CD4-positive, alpha-beta memory T cell (primary cell): ENCODE measurements around the gene OSCAR. TPM values are rescaled to one million over a fixed set of nuclear protein-coding genes. Genes with fewer than 3 reads are reported as not detected.
A peak's percentile ranks its signal among the peaks of the same experiment; 100 is the strongest.
"Not testable (repeated sequence)": the region's sequence is repeated elsewhere in the genome, so short reads cannot be mapped to it uniquely, and the experiment has no call there.

Experiments
- CTCF ChIA-PET: fragments of 350-600 bp; sonication (Branson Sonifier 250); formaldehyde crosslinking; loops from one replicate; lab custom pipeline; 2021; ENCODE audit warnings: inconsistent platforms; ENCODE audit not compliant: partially characterized antibody; lab: Charles Lee
- POLR2A ChIA-PET: fragments of 350-600 bp; sonication (Branson Sonifier 250); formaldehyde crosslinking; loops from one replicate; lab custom pipeline; 2021; ENCODE audit not compliant: partially characterized antibody; lab: Charles Lee
- DNase-seq, 5 donors: peaks; one replicate each; pipeline versions ENCODE4 v3.0.0 to v3.0.0-alpha.2; 2020 to 2022; ENCODE audit warnings: mixed read lengths in 1 of 5
- H3K27ac ChIP-seq: one replicate; pipeline ENCODE4 v1.7.0; 2013; ENCODE audit warnings: low read depth, low read length
- H3K27me3 ChIP-seq: 2 replicates; pipeline ENCODE4 v1.7.0; 2013; ENCODE audit warnings: mild to moderate bottlenecking, low read length, moderate library complexity; ENCODE audit not compliant: insufficient read depth
- H3K36me3 ChIP-seq: 2 replicates; pipeline ENCODE4 v1.7.0; 2013; ENCODE audit warnings: mild to moderate bottlenecking, low read length, moderate library complexity; ENCODE audit not compliant: insufficient read depth
- H3K4me1 ChIP-seq: 2 replicates; pipeline ENCODE4 v1.7.0; 2013; ENCODE audit warnings: mild to moderate bottlenecking, low read length, moderate library complexity; ENCODE audit not compliant: insufficient read depth
- H3K4me3 ChIP-seq, 2 donors: one replicate each; pipeline ENCODE4 v1.7.0; 2013; ENCODE audit warnings: low read length in 2 of 2, mild to moderate bottlenecking in 1 of 2
- H3K9me3 ChIP-seq, 2 donors: one replicate each; pipeline ENCODE4 v1.7.0; 2013; ENCODE audit warnings: low read length in 2 of 2, control low read depth in 1 of 2; ENCODE audit not compliant: control insufficient read depth in 1 of 2
- H3K27ac Mint-ChIP-seq, 7 donors: one replicate each; pipeline ENCODE4 v1.8.0; 2020 to 2021; ENCODE audit warnings: mixed read lengths in 7 of 7, mild to moderate bottlenecking in 6 of 7, inconsistent platforms in 3 of 7, moderate library complexity in 3 of 7
- H3K27me3 Mint-ChIP-seq, 2 donors: one replicate each; pipeline ENCODE4 v1.8.0; 2020 to 2021; ENCODE audit warnings: mixed read lengths in 2 of 2
- H3K36me3 Mint-ChIP-seq, 2 donors: one replicate each; pipeline ENCODE4 v1.8.0; 2020 to 2021; ENCODE audit warnings: mixed read lengths in 2 of 2, inconsistent platforms in 1 of 2, mild to moderate bottlenecking in 1 of 2
- H3K4me1 Mint-ChIP-seq, 4 donors: one replicate each; pipeline ENCODE4 v1.8.0; 2020 to 2021; ENCODE audit warnings: mixed read lengths in 4 of 4, mild to moderate bottlenecking in 1 of 4
- H3K4me3 Mint-ChIP-seq, 8 donors: one replicate each; pipeline ENCODE4 v1.8.0; 2020 to 2021; ENCODE audit warnings: mixed read lengths in 8 of 8, mild to moderate bottlenecking in 7 of 8, moderate library complexity in 6 of 8, inconsistent platforms in 3 of 8
- H3K9me3 Mint-ChIP-seq, 8 donors: one replicate each; pipeline ENCODE4 v1.8.0; 2020 to 2021; ENCODE audit warnings: mixed read lengths in 8 of 8, mild to moderate bottlenecking in 5 of 8, inconsistent platforms in 3 of 8, moderate library complexity in 1 of 8
- intact Hi-C: fragments of 100-400 bp; cut with micrococcal nuclease; formaldehyde crosslinking; loops from one replicate; pipeline ENCODE4 v1.15.1; 2023
- polyA plus RNA-seq, 2 donors: library from polyadenylated mRNA; unstranded; fragments of 300-500 nt; fragmentation: Illumina TruSeq; gene quantifications; one replicate each; pipeline ENCODE4 v1.2.3, GENCODE V29; 2021
- total RNA-seq, 2 experiments: library from RNA; stranded (reverse); gene quantifications; one replicate each; pipeline ENCODE4 v1.2.3, GENCODE V29; 2021

Gene OSCAR
- total and polyA plus RNA-seq, 4 experiments from 2014 or later, result 0.23 to 1.1 (median 0.64) TPM; not detected in 1

DNA sequence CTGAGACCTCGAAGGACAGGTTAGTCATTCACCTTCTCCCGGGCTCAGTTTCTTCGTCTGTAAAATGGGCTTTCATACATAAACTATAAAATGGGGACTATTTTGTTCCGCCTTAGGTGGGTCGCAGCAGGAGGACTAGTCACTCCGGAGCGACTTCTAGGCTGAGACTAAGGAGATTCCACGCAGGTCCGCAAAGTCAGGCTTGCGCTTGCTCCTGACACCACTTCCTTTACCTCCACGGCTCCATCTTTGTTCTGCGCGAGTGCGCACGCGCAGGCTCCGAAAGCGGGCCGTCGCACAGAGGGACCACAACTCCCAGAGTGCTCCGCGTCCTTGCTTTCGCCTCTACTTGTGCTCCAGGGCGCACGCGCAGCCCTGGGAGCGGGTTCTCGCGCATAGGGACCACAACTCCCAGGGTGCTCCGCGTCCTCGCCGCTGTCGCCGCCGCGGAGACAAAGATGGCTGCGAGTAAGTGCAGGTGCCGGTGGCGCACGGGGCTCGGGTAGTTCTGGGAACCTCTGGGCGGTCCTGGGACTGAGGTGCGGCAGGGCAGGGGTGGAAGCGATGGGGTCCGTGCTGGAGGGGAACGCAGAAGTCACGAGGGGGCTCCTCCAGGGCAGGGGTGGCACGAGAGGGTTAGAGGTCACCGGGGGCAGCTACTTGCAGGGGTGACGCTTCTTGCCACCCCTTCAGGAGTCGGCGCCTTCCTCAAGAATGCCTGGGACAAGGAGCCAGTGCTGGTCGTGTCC, 2.0 kb upstream of the OSCAR start, which contains the start of gene NDUFA3:
Gene NDUFA3, plus strand, starts transcription at position 435 of the 749 bp plus-strand sequence. Its CDS starts 24 bp downstream, at position 459.
- intact Hi-C loops, result loop anchor here (1.0 to 10.0 kb wide), 5 partner anchors 13 to 1552 kb away; partner anchors contain the start of genes CNOT3, LENG1, PRPF31 and TFPT
- Mint-ChIP-seq H3K27me3 (no peaks in the 10 kb centered on the region), H3K4me3 (peak within 1 kb of the TSS; percentile 95 to 100 (median 97)), H3K36me3 (peaks cover 11 to 29% of the 10 kb centered on the region in 2 donors), H3K27ac (peak within 1 kb of the TSS; percentile 81 to 98 (median 96)), H3K4me1 (peaks cover 14 to 29% (median 19%) of the 10 kb centered on the region in 4 donors), H3K9me3 (no peaks in the 10 kb centered on the region)
- H3K4me1 ChIP-seq, result peaks cover 17% of the 10 kb centered on the region
- no peaks in the 10 kb centered on the region for H3K27me3 ChIP-seq
- peak within 1 kb of the TSS; percentile 65 for H3K27ac ChIP-seq
- peak within 1 kb of the TSS; percentile 54 to 83 for H3K4me3 ChIP-seq
- ChIA-PET POLR2A (interaction anchor here (0.6 to 4.8 kb wide), 8 partner anchors 10 to 246 kb away, joined by 3 to 78 read pairs (median 5); partner anchors contain the start of genes CNOT3, LENG1, MBOAT7 and MYADM), CTCF (interaction anchor here (1.1 to 2.9 kb wide), 2 partner anchors 12 to 99 kb away, joined by 3 to 13 read pairs; partner anchors contain the start of genes PRPF31, RPS9 and TFPT)
- no peaks in the 10 kb centered on the region for H3K9me3 ChIP-seq
- peaks cover 14% of the 10 kb centered on the region for H3K36me3 ChIP-seq
- peak; percentile 96 to 99 (median 98) for DNase-seq

GRCh38 chr19:54099903-54100255, 724 bp downstream of the OSCAR start:
- DNase-seq, H3K27me3 ChIP-seq, H3K4me3 Mint-ChIP-seq, H3K36me3 Mint-ChIP-seq, POLR2A ChIA-PET, H3K9me3 Mint-ChIP-seq, H3K4me3 ChIP-seq, H3K9me3 ChIP-seq, H3K36me3 ChIP-seq, H3K27ac Mint-ChIP-seq, H3K27ac ChIP-seq, H3K27me3 Mint-ChIP-seq: not testable (repeated sequence)
- H3K4me1 Mint-ChIP-seq, result peaks cover 14 to 35% (median 19%) of the 10 kb centered on the region in 4 donors
- CTCF ChIA-PET, result interaction anchor here (0.6 kb wide), 1 partner anchor 1305 kb away, joined by 4 read pairs; no protein-coding TSS in a partner anchor
- H3K4me1 ChIP-seq, result peaks cover 30% of the 10 kb centered on the region
- intact Hi-C loops, result loop anchor here (10.0 kb wide), 1 partner anchor 1555 kb away; the partner anchor contains the start of gene U2AF2

DNA sequence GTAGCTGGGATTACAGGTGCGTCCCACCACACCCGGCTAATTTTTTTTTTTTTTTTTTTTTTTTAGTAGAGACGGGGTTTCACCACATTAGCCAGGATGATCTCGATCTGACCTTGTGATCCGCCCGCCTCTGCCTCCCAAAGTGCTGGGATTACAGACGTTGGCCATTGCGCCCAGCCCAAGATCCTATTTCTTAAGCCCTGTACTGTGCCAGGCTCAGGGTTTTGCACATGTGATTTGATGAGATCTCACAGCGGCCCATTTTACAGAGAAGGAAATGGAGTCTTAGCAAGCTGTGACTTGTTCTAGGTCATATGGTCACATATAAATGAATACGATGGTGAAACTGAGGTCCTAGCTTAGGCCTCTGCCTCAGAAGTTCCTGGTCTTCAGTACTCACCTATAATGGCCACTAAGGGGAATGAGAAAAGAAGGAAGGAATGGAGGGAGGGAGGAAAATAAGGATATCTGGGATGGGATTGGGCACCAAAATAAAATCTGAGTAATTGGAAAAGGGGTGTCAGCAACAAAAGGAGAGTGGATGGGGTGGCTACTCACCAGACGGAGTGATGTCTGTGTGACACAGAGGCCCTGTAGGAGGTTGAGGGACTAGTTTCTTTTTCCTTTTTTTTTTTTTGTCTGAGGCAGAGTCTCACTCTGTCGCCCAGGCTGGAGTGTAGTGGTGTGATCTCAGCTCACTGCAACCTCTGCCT, 1.3 kb downstream of the OSCAR start:
- Mint-ChIP-seq H3K36me3 (peaks cover 0 to 6% of the 10 kb centered on the region in 2 donors), H3K4me1 (peaks cover 13 to 37% (median 19%) of the 10 kb centered on the region in 4 donors), H3K9me3 (no peaks in the 10 kb centered on the region), H3K4me3 (no peak overlapping the region), H3K27me3 (peaks cover 3% of the 10 kb centered on the region in 2 donors), H3K27ac (peak overlapping the region in 1 of 7 donors; percentile 77)
- Histone ChIP-seq H3K27me3 (no peaks in the 10 kb centered on the region), H3K4me3 (no peak overlapping the region), H3K36me3 (no peaks in the 10 kb centered on the region), H3K27ac (no peak overlapping the region), H3K4me1 (peaks cover 27% of the 10 kb centered on the region), H3K9me3 (no peaks in the 10 kb centered on the region)
- no peak for DNase-seq
- intact Hi-C loops, result no loop called here
- ChIA-PET CTCF (interaction anchor here (0.6 kb wide), 1 partner anchor 1305 kb away, joined by 4 read pairs; no protein-coding TSS in a partner anchor), POLR2A (interaction anchor here (1.4 to 6.2 kb wide), 2 partner anchors 16 to 60 kb away, joined by 5 to 49 read pairs; partner anchors contain the start of genes LENG1, PRPF31 and TFPT)

DNA sequence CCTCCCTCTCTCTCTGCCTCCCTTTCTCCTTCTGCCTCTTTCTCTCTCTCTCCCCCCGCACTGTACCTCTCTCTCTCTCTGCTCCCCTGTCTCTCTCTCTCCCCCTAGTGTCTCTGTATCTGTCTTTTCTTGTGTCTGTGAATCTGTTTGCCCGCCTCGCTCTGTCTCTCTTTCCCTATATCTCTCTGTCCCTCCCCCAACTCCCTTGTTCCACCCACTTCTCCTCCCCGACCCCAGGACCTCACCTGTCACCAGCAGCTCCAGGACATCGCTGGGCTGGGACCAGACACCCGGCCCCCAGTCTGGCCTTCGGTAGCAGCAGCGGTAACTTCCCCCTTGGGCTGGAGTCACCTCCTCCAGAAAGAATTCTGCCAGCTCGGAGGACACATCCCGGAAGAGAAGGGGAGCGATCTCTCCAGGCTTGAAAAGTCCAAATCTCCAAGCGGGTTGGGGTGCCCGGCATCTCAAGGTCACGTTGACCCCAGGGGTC, 3.9 kb downstream of the OSCAR start:
- ChIA-PET CTCF (interaction anchor here (0.6 to 2.2 kb wide), 4 partner anchors 10 to 304 kb away, joined by 3 to 11 read pairs (median 3); partner anchors contain the start of genes PRPF31 and TFPT), POLR2A (interaction anchor here (6.2 kb wide), 1 partner anchor 18 kb away, joined by 49 read pairs; the partner anchor contains the start of genes PRPF31 and TFPT)
- Mint-ChIP-seq H3K4me1 (peaks cover 8 to 20% (median 10%) of the 10 kb centered on the region in 4 donors), H3K27me3 (peaks cover 6 to 7% of the 10 kb centered on the region in 2 donors), H3K9me3 (peaks cover 0 to 2% (median 0%) of the 10 kb centered on the region in 8 donors), H3K27ac (peak overlapping the region; percentile 45 to 91 (median 82)), H3K36me3 (no peaks in the 10 kb centered on the region), H3K4me3 (peak overlapping the region; percentile 29 to 87 (median 62))
- no peak overlapping the region for H3K27ac ChIP-seq
- no peaks in the 10 kb centered on the region for H3K27me3 ChIP-seq
- intact Hi-C loops, result loop anchor here (1.0 kb wide), 1 partner anchor 227 kb away; no protein-coding TSS in a partner anchor
- H3K36me3 ChIP-seq, result no peaks in the 10 kb centered on the region
- H3K4me3 ChIP-seq, result no peak overlapping the region
- H3K9me3 ChIP-seq, result no peaks in the 10 kb centered on the region
- peaks cover 13% of the 10 kb centered on the region for H3K4me1 ChIP-seq
- peak in 4 of 5 donors; percentile 30 to 50 (median 43) for DNase-seq

DNA sequence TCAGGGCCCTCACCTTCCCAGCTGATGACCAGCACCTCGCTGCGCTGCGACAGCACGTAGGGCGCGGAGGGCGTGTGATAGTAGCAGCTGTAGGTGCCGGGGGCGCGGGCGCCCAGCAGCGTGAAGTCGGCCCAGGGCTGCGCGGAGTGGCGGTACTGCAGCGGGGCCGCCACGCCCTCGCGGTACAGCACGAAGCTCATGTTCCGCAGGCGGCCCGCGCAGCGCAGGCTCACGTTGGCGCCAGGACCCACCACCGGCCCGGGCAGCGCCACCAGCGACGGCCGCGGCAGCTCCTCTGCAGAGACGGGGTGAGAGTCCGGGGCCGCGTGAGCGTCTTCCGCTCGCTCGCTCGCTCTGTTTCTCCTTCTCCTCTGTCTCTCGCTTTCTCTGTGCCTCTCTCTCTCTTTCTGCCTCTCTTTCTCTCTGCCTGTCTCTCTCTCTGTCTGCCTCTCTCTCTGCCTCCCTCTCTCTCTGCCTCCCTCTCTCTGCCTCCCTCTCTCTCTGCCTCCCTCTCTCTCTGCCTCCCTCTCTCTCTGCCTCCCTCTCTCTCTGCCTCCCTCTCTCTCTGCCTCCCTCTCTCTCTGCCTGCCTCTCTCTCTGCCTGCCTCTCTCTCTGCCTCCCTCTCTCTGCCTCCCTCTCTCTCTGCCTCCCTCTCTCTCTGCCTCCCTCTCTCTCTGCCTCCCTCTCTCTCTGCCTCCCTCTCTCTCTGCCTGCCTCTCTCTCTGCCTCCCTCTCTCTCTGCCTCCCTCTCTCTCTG, 4.6 kb downstream of the OSCAR start:
- ChIA-PET POLR2A (interaction anchor here (0.6 to 6.2 kb wide), 6 partner anchors 10 to 95 kb away, joined by 3 to 49 read pairs (median 4); partner anchors contain the start of genes CNOT3, LENG1, MBOAT7 and PRPF31), CTCF (interaction anchor here (0.6 to 1.0 kb wide), 7 partner anchors 10 to 303 kb away, joined by 3 to 5 read pairs (median 3); partner anchors contain the start of genes PRPF31 and TFPT)
- Histone ChIP-seq H3K4me3 (peak overlapping the region in 1 of 2 donors; percentile 41), H3K4me1 (peaks cover 13% of the 10 kb centered on the region), H3K27ac (peak overlapping the region; percentile 29)
- H3K36me3 Mint-ChIP-seq, H3K27me3 Mint-ChIP-seq, H3K27me3 ChIP-seq, H3K9me3 Mint-ChIP-seq, H3K36me3 ChIP-seq, H3K9me3 ChIP-seq: not testable (repeated sequence)
- H3K27ac Mint-ChIP-seq, result peak overlapping the region; percentile 80 to 91 (median 88)
- intact Hi-C loops, result loop anchor here (1.0 kb wide), 1 partner anchor 227 kb away; no protein-coding TSS in a partner anchor
- H3K4me3 Mint-ChIP-seq, result peak overlapping the region; percentile 72 to 87 (median 86)
- peak; percentile 44 to 61 (median 51) for DNase-seq
- H3K4me1 Mint-ChIP-seq, result peaks cover 5 to 20% (median 9%) of the 10 kb centered on the region in 4 donors
